GM21367 (cell line): ENCODE measurements around the gene BEND5.
A peak's percentile ranks its signal among the peaks of the same experiment; 100 is the strongest.

Experiments
- ATAC-seq: cut with Tn5 transposase; IDR thresholded peaks from one replicate; pipeline ENCODE4 v1.9.1; 2021; ENCODE audit not compliant: unreplicated experiment

BEND5 gene

DNA sequence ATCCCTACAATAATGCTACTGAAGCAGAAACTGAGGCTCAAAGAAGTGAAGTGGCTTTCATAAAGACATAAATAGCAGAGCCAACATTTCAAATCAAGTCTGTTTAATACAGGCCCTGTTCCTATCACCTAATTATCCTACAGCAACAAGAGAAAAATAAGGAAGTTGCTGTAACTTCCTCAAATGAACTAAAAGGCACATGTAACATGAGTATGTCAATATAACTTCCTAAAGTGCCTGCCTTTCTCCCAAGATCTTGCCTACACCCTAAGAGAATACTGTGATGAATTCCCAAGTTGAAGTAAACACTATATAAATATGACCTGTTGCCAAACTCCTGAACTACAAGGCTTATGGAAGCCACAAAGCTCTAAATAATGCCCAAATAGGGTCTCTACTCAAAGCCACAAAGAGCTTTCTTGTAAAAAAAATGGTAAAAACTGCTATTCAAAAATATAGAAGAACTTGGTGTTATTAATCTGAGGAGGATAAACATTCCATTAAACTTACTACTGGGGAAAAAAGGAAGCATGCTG is 8.6 kb downstream of the BEND5 start:
- no peak for ATAC-seq

DNA sequence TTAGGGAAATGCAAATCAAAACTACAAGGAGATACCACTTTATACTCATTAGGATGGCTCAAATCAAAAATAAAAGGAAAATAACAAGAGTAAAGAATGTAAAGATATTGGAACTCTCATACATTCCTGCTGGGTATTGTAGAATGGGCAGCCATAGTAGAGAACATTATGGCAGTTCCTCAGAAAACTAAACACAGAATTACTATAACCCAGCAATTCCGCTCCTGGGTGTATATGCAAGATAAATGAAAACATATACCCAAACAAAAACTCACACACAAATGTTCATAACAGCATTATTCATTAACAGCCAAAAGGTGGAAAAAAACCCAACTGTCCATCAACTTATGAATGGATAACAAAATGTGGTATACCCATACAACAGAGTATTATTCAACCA is 11.4 kb downstream of the BEND5 start:
- no peak for ATAC-seq

GRCh38 chr1:48761986-48762385 is 14.7 kb downstream of the BEND5 start:
- no peak for ATAC-seq

DNA sequence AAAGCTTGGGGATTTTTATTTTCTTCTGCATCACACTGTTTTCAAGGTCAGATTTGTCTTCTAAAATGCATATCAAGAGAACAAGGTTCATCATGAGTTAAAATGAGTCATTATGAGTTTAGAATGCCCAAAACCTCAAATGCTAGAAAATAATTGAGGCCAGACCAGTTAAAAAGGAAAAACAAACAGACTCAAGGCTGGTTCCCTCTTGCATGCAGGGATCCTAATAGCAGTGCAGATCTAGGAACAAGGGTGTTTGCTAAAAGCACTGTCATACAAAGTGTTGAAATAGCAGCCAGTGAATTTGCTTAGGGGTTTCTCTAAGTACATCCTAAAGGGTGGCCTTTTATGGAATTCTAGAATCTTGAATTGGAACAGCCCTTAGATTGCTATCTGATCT is 15.3 kb downstream of the BEND5 start:
- ATAC-seq, result no peak

DNA sequence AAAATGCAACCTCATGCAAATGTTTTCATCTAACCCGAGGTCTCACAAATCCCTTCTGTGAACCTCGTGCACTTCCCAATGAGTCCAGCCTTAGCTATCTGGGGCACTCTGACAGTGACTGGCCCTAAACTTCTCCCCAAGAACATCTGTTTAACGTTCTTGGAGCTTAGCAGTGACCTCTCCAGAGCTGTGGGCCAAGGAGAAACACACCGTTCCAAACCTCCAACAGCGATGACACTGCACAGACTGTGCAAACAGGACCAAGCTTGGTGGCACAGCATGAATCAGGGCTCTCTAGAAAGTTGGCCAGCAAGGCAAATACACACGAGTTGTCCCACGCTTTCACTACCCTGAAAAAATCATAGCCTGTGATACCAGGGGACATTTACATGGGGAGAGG is 15.8 kb downstream of the BEND5 start:
- ATAC-seq, result no peak

- no peak for ATAC-seq
These were observed 17.7 kb downstream of the BEND5 start for GRCh38 chr1:48758976-48759375.

GRCh38 chr1:48757363-48757762 is 19.3 kb downstream of the BEND5 start:
- no peak for ATAC-seq

DNA sequence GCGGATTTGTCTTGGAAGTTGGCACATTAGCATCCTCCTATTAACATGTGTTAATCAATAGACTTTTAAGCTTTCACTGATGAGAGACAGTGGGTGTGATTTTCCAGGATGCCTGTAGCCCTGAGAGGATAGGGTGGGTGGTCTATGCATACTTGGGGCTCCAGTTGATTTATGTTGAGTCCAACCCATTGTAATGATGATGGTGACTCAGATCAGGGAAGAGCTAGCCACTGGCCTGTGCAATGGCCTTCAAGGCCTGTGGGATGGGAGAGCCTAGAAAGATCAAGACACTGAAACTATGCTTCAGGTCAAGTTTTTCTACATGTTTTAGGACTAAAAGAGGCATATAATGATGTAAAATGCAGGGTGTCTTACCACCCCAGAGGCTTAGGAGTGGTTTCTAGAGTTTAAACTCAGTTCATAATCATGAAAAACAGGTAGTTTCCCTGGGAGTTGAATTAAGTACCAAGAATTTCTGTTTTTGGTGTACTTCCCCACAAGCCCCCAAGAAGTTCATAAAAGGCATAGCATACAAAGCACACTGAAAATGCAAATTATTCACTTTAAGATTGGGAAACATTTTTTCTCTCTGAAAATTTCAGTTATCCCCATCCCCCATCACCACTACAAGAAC is 19.9 kb downstream of the BEND5 start:
- ATAC-seq, result no peak

DNA sequence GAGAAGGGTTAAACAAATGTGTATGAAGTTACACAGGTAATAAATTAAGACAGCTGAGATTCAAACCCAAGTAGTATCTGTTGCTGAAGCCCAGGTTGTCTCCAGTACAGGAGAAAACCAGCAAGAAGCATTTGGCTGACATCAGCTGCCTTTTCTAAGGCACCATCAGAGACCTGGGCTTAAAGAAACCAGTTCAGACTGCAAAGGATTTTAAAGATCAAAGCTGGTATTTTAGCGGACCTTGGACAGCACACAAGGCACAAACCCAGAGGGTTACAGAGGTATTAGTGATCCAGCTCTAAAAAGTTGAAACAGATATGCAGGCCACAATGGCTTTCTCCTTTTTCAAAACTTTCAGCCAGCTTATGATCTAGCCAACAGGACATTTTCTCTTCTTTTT is 23.4 kb downstream of the BEND5 start:
- ATAC-seq, result no peak

- ATAC-seq, result peak; percentile 90
These were observed 26.6 kb downstream of the BEND5 start for GRCh38 chr1:48750109-48750508.

- ATAC-seq, result no peak
These were observed 27.6 kb downstream of the BEND5 start for GRCh38 chr1:48749068-48749467.

GRCh38 chr1:48746906-48747305 is 29.8 kb downstream of the BEND5 start:
- ATAC-seq, result no peak

DNA sequence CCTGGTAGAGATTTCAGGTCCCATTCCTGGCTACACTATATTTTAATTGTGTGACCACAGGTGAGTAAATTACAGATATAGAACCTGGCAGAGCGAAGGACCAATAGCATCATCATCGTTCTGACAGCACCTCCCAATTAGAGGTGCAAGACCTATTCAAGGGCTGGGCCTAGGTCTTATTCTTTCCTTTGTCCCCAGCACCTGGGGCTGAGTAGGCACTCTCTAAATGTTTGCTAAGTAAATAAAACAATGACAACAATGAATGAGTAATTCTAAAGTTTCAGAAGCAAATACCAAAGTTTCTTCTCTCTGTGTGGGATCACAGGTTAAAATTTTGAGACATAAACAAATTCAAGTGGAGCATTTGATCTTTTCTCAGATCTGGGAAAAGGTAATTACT is 32.7 kb downstream of the BEND5 start:
- ATAC-seq, result no peak

GRCh38 chr1:48743480-48743879 is 33.2 kb downstream of the BEND5 start:
- no peak for ATAC-seq

DNA sequence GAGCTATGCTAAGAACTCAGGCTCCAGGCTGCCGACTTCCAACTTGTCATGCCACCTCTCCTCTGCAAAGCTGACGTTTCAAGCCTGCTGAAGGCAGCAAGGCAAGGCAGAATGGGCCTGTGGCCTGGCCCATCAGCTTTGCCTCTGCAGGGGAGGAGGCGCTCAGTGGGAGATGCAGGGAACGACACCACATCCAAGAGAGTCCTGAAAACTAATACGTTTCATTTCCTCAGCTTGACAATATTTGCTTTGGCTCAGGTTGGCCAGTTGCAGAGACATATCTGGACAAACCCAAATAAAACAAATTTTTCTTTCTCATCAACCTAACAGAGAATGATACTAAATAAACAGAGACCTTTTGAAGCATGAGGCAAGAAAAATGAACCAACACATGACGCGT is 35.3 kb downstream of the BEND5 start:
- ATAC-seq, result no peak

- ATAC-seq, result no peak
These were observed 36.1 kb downstream of the BEND5 start for GRCh38 chr1:48740621-48741020.

DNA sequence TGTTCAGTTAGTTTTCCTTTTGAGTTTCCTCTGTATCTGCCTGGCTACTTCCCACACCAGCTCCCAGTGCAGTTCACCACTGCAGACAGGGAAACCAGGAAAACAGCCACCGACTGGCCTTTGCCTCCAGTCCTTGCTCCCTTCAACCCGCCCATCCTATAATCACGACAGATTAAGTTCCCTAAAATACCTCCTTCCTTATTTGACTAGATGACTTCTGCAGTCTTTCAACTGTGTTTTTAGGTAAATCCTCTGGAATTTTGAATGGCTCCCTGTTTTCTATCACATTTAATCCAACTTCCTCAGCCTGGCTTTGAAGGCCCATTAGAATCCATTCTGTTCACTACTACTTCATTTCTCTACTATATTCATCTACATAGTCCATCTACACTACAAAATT is 37.6 kb downstream of the BEND5 start:
- ATAC-seq, result no peak

DNA sequence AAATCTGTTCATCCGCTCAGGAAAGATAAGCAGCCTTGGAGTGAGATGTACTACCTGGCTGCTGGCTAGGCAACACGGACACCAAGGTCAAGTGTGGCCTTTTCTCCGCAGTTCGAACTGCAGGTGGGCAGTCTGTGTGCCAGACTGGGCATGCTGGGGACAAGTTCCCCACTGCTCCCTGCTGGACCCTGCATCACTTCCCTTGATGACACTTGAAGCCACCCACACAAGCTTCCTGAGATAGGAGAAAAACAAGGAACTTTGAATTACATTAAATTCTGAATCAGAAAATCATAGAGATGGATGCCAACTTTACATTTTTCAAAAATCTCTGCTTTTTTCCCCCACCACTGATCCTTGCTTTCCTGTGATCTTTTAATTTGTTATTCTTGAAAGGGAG is 38.3 kb downstream of the BEND5 start:
- ATAC-seq, result no peak

DNA sequence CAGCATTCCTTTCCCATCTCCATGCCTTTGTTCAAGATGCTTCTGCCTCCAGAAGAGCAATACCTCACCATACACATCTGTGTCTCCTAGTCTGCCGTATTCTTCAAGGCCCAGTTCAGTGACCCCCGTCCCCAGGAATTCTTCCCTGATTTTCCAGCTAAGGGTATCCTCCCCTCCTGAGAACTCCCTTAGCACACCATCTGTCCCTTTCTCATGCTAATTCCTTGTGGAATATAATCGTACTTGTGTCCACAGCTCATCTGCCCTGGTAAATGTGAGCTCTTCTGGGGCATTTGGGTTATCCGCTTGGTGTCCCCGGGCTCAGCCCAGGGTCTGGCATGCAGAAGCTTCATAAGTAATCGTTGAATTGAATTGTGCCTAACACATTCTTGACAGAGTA is 40.9 kb downstream of the BEND5 start:
- no peak for ATAC-seq

GRCh38 chr1:48730164-48730910 is 46.4 kb downstream of the BEND5 start:
- ATAC-seq, result peak; percentile 80

GRCh38 chr1:48728584-48728983 is 48.1 kb downstream of the BEND5 start:
- ATAC-seq, result no peak

- ATAC-seq, result no peak
These were observed 50.0 kb downstream of the BEND5 start for GRCh38 chr1:48726557-48727215.
